ENCODE results near the gene PHF12. TPM values are rescaled to one million over a fixed set of nuclear protein-coding genes. Genes with fewer than 3 reads are reported as not detected.

Gene PHF12
- total and polyA plus RNA-seq, 2 of the 8 experiments (the other 6 are each of a cell fraction or from before 2014, with no cell fraction given): 38.8 to 65.7 TPM

- no peak overlapping the region for H4K91ac ChIP-seq (replicated peaks; ENCODE audit: insufficient read length, low read length)
- no peak overlapping the region for H3K4ac ChIP-seq (replicated peaks; ENCODE audit: insufficient read length, low read depth, low read length)
- H3K27me3 ChIP-seq (replicated peaks in 1 of 4; ENCODE audit: control insufficient read depth in 3 of 4, extremely low read depth in 1 of 4, insufficient read depth in 3 of 4, low read length in 3 of 4): no peaks in the 10 kb centered on the region
- no peak overlapping the region for H2BK15ac ChIP-seq (ENCODE audit: low read length)
- ChIA-PET CTCF (ENCODE audit: partially characterized antibody) (interaction anchor here (0.6 to 16.4 kb wide), 10 partner anchors 12 to 335 kb away, joined by 3 to 123 read pairs (median 5); no protein-coding TSS in a partner anchor), POLR2A (ENCODE audit: partially characterized antibody) (interaction anchor here (0.8 to 6.8 kb wide), 10 partner anchors 10 to 207 kb away, joined by 3 to 29 read pairs (median 4); partner anchors contain the start of gene TLCD1)
- no peak overlapping the region for H3K9ac ChIP-seq (replicated peaks in 1 of 4; ENCODE audit: extremely low read depth in 1 of 4, low read depth in 3 of 4, low read length in 3 of 4)
- no peak overlapping the region for H3K14ac ChIP-seq (ENCODE audit: insufficient read length)
- peaks cover 20% of the 10 kb centered on the region for H3K79me1 ChIP-seq (ENCODE audit: low read depth, low read length)
- H2BK12ac ChIP-seq (ENCODE audit: low read depth, low read length): no peak overlapping the region
- H3K27ac ChIP-seq (ENCODE audit: low read depth, low read length): no peak overlapping the region
- H4K8ac ChIP-seq (ENCODE audit: extremely low read depth, insufficient read depth, low read length): no peak overlapping the region
- no peak overlapping the region for H2AFZ ChIP-seq (ENCODE audit: low read length)
- no peak overlapping the region for H2BK120ac ChIP-seq (replicated peaks; ENCODE audit: low read depth, low read length)
- H3K36me3 ChIP-seq (ENCODE audit: control insufficient read depth in 2 of 4, insufficient read depth in 4 of 4, low read length in 3 of 4): peaks cover 5 to 29% (median 15%) of the 10 kb centered on the region in 4 experiments; a peak in 7 of 8 replicates
- no peaks in the 10 kb centered on the region for H3K23me2 ChIP-seq (ENCODE audit: low read depth, low read length)
- no peak overlapping the region for H3K18ac ChIP-seq (ENCODE audit: extremely low read depth, low read length)
- H3K23ac ChIP-seq (ENCODE audit: insufficient read length): no peak overlapping the region
- peaks cover 14 to 90% of the 10 kb centered on the region in 2 experiments for H3K79me2 ChIP-seq (ENCODE audit: control insufficient read depth in 1 of 2, insufficient read depth in 2 of 2, low read length in 2 of 2)
- H4K5ac ChIP-seq (ENCODE audit: insufficient read length, low read depth, low read length): no peak overlapping the region
- no peak overlapping the region for H3K4me2 ChIP-seq (ENCODE audit: insufficient read depth in 1 of 2, low read depth in 2 of 2, low read length in 2 of 2)
- no peaks in the 10 kb centered on the region for H3K4me1 ChIP-seq (replicated peaks in 1 of 4; ENCODE audit: control insufficient read depth in 3 of 4, insufficient read depth in 4 of 4, low read length in 3 of 4)
- peaks cover 10 to 14% of the 10 kb centered on the region in 2 experiments for H4K20me1 ChIP-seq (replicated peaks in 1 of 2; ENCODE audit: control insufficient read depth in 1 of 2, insufficient read depth in 2 of 2, low read length in 2 of 2)
- H3K4me3 ChIP-seq (ENCODE audit: extremely low read depth in 1 of 4, insufficient read depth in 2 of 4, low read depth in 3 of 4, low read length in 4 of 4): no peak overlapping the region
- no peak overlapping the region for H2AK5ac ChIP-seq (ENCODE audit: low read depth, low read length)
- H2BK5ac ChIP-seq (ENCODE audit: low read depth, low read length): no peak overlapping the region
- TF ChIP-seq NANOG (IDR thresholded peaks at IDR 0.05; ENCODE audit: insufficient read depth, low read depth, low read length, poor library complexity, severe bottlenecking) (no peak), CBX5 (IDR thresholded peaks at IDR 0.05; ENCODE audit: low read depth, low read length) (no peak), CTCF (IDR thresholded peaks at IDR 0.05; ENCODE audit: control extremely low read depth in 1 of 3, insufficient read depth in 1 of 3, low read depth in 1 of 3, low read length in 3 of 3) (peak in 1 of 3 experiments; percentile 7; a peak in 1 of 4 replicates), SP1 (IDR thresholded peaks at IDR 0.05; ENCODE audit: low read depth, low read length) (no peak), JUND (IDR thresholded peaks at IDR 0.05; ENCODE audit: low read length) (no peak), SIN3A (conservative IDR thresholded peaks at IDR 0.05 in 1 of 2, IDR thresholded peaks at IDR 0.05 in 1 of 2; ENCODE audit: low read depth in 1 of 2, low read length in 2 of 2) (no peak)
- WGBS, 2 experiments (ENCODE audit: extremely low coverage in 1 of 2, insufficient coverage in 1 of 2, insufficient read length in 1 of 2, insufficient replicate concordance in 2 of 2, low coverage in 1 of 2, low lambda C conversion rate in 2 of 2, missing lambda C conversion rate in 1 of 2): 94% methylated on average over 2 of the region's 2 CpGs; no CpG with 5 or more reads in 1 of the 2 experiments
- DNase-seq (ENCODE audit: low read depth in 1 of 2, low spot score in 2 of 2) (no peak), FAIRE-seq (no peak)
- H3K56ac ChIP-seq (replicated peaks; ENCODE audit: insufficient read length, low read depth, low read length): no peak overlapping the region
- no peak overlapping the region for H2BK20ac ChIP-seq (ENCODE audit: low read length)
- H3K9me3 ChIP-seq (ENCODE audit: insufficient read depth in 2 of 2, low read depth in 1 of 2, low read length in 1 of 2): no peaks in the 10 kb centered on the region
Observed at GRCh38 chr17:28929787-28930186, 21.5 kb downstream of the PHF12 start.
